AML-193 (cell line): ENCODE data around the gene PIK3R1.

Experiments used
- DNase-seq, 2 experiments: peaks; one replicate each; lab custom pipeline; 2025; lab: John Stamatoyannopoulos, UW

The PIK3R1 gene

GRCh38 chr5:68331192-68332079 is 115.9 kb downstream of the PIK3R1 start:
- peak; percentile 83 to 90 for DNase-seq

GRCh38 chr5:68332080-68332451 is 116.5 kb downstream of the PIK3R1 start:
- DNase-seq, result no peak

GRCh38 chr5:68332556-68332955 is 117.0 kb downstream of the PIK3R1 start:
- peak; percentile 39 to 43 for DNase-seq

GRCh38 chr5:68333649-68334552 is 118.3 kb downstream of the PIK3R1 start:
- no peak for DNase-seq

- no peak for DNase-seq
These were observed 119.0 kb downstream of the PIK3R1 start for GRCh38 chr5:68334553-68334886.

- no peak for DNase-seq
These were observed 119.5 kb downstream of the PIK3R1 start for GRCh38 chr5:68335075-68335474.

GRCh38 chr5:68336200-68336599 is 120.6 kb downstream of the PIK3R1 start:
- DNase-seq, result no peak

- no peak for DNase-seq
These were observed 121.7 kb downstream of the PIK3R1 start for GRCh38 chr5:68337235-68337634.

- no peak for DNase-seq
These were observed 124.4 kb downstream of the PIK3R1 start for GRCh38 chr5:68339921-68340321.

- DNase-seq, result no peak
These were observed 125.5 kb downstream of the PIK3R1 start for GRCh38 chr5:68341006-68341405.

GRCh38 chr5:68342693-68343092 is 127.1 kb downstream of the PIK3R1 start:
- DNase-seq, result no peak

GRCh38 chr5:68343421-68343826 is 127.9 kb downstream of the PIK3R1 start:
- DNase-seq, result no peak

- DNase-seq, result peak; percentile 8 to 13
These were observed 129.0 kb downstream of the PIK3R1 start for GRCh38 chr5:68344447-68345111.

GRCh38 chr5:68345171-68345570 is 129.6 kb downstream of the PIK3R1 start:
- DNase-seq, result no peak

- DNase-seq, result no peak
These were observed 130.0 kb downstream of the PIK3R1 start for GRCh38 chr5:68345582-68345981.

- peak; percentile 36 to 41 for DNase-seq
These were observed 132.0 kb downstream of the PIK3R1 start for GRCh38 chr5:68347536-68347935.

- no peak for DNase-seq
These were observed 133.1 kb downstream of the PIK3R1 start for GRCh38 chr5:68348447-68349222.

- no peak for DNase-seq
These were observed 134.6 kb downstream of the PIK3R1 start for GRCh38 chr5:68350176-68350575.
